Measurements from ENCODE around the gene KHDC1.

DNA sequence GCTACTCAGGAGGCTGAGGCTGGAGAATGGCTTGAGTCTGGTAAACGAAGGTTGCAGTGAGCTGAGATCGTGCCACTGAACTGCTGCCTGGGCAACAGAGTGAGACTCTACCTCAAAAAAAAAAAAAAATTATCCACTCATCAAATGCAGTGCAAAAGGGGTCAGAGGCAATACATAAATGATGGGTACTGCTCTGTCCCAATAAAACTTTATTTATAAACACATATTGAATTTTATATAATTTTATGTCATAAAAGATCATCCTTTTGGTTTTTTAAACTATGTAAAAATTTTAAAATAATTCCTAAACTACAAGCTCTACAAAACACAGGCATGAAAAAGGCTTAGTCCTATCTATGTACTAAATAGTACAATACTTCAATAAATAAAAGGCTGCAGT lies 10.3 kb downstream of the KHDC1 start:
- no peak for TF ChIP-seq CTCF (IDR thresholded peaks at IDR 0.05; ENCODE audit: poor library complexity, severe bottlenecking)
- no peak for TF ChIP-seq REST (IDR thresholded peaks at IDR 0.05; ENCODE audit: borderline replicate concordance)
- no peak for TF ChIP-seq EZH2 (IDR thresholded peaks at IDR 0.05; ENCODE audit: borderline replicate concordance, insufficient read depth, low read length, poor library complexity, severe bottlenecking)
- TF ChIP-seq EP300 (conservative IDR thresholded peaks at IDR 0.05; ENCODE audit: poor library complexity, severe bottlenecking): no peak
- TF ChIP-seq SMC3 (conservative IDR thresholded peaks at IDR 0.05; ENCODE audit: poor library complexity): no peak

Measured in neural cell (in vitro differentiated cells).